ENCODE measurements around the gene ULK3. TPM values are rescaled to one million over a fixed set of nuclear protein-coding genes. Genes with fewer than 3 reads are reported as not detected.

Gene ULK3
- total RNA-seq, 1 experiment from 2014 or later = 48.4 TPM

GRCh38 chr15:74855857-74856256 is 12.9 kb upstream of the ULK3 start:
- intact Hi-C loops (cut with micrococcal nuclease) = no loop called here

More at GRCh38 chr15:74855857-74856256, 12.9 kb upstream of the ULK3 start:
- no peak overlapping the region for H3K27ac ChIP-seq (ENCODE audit: low read depth, low read length)
- no peaks in the 10 kb centered on the region for H3K9me2 ChIP-seq (ENCODE audit: insufficient read depth)
- H2AFZ ChIP-seq (ENCODE audit: low read depth, low read length, poor library complexity, severe bottlenecking) = no peak overlapping the region
- DNase-seq (ENCODE audit: low read depth, low spot score) = no peak
- CTCF ChIA-PET = interaction anchor here (0.7 kb wide), 2 partner anchors 22 to 85 kb away, joined by 3 to 5 read pairs; no protein-coding TSS in a partner anchor
- no peak overlapping the region for H3K4me2 ChIP-seq (ENCODE audit: low read length)
- no peaks in the 10 kb centered on the region for H4K20me1 ChIP-seq (ENCODE audit: insufficient read depth)
- no peaks in the 10 kb centered on the region for H3K9me3 ChIP-seq (ENCODE audit: control insufficient read depth in 1 of 2, insufficient read depth in 1 of 2, low read depth in 1 of 2, low read length in 2 of 2)
- no peak overlapping the region for H3K4me3 ChIP-seq (replicated peaks in 1 of 2; ENCODE audit: low read depth in 1 of 2, low read length in 2 of 2)
- TF ChIP-seq ELF1 (IDR thresholded peaks at IDR 0.05; ENCODE audit: borderline replicate concordance, low read depth) (no peak), FOSL1 (IDR thresholded peaks at IDR 0.05; ENCODE audit: low read depth) (no peak), ATF3 (IDR thresholded peaks at IDR 0.05) (no peak), EGR1 (IDR thresholded peaks at IDR 0.05; ENCODE audit: low read depth) (no peak), CBX3 (IDR thresholded peaks at IDR 0.05; ENCODE audit: low read depth) (no peak), POLR2AphosphoS5 (IDR thresholded peaks at IDR 0.05; ENCODE audit: low read depth, low read length) (no peak), SIN3A (IDR thresholded peaks at IDR 0.05; ENCODE audit: low read depth) (no peak), RAD21 (IDR thresholded peaks at IDR 0.05; ENCODE audit: low read depth) (no peak), ZFX (IDR thresholded peaks at IDR 0.05) (no peak), CTCF (IDR thresholded peaks at IDR 0.05 in 2 of 3, conservative IDR thresholded peaks at IDR 0.05 in 1 of 3; ENCODE audit: borderline replicate concordance in 1 of 3, insufficient read depth in 1 of 3, low read depth in 2 of 3, low read length in 2 of 3) (no peak), SRF (IDR thresholded peaks at IDR 0.05; ENCODE audit: low read depth) (no peak), YY1 (IDR thresholded peaks at IDR 0.05; ENCODE audit: extremely low read depth, insufficient replicate concordance, low read depth, low read length) (no peak), JUND (IDR thresholded peaks at IDR 0.05) (no peak), SP1 (IDR thresholded peaks at IDR 0.05; ENCODE audit: low read depth) (no peak), ZBTB33 (IDR thresholded peaks at IDR 0.05; ENCODE audit: extremely low read depth, insufficient replicate concordance, low read length) (no peak)
- BruUV-seq (replicated peaks) = no TSS peak
- H3K36me3 ChIP-seq (ENCODE audit: control insufficient read depth in 1 of 2, insufficient read depth in 2 of 2, low read length in 2 of 2) = peaks cover 11 to 20% of the 10 kb centered on the region in 2 experiments; a peak in 3 of 4 replicates
- no peaks in the 10 kb centered on the region for H3K27me3 ChIP-seq (ENCODE audit: insufficient read depth, low read length)
- RAD21 ChIA-PET (ENCODE audit: low non-redundant PET in 1 of 2, low total read pairs in 2 of 2, uncharacterized antibody in 2 of 2, unreplicated experiment in 2 of 2) = interaction anchor here in 1 of 2 experiments (0.7 kb wide), 1 partner anchor 95 kb away, joined by 3 read pairs; no protein-coding TSS in a partner anchor
- no peak overlapping the region for H3K9ac ChIP-seq (ENCODE audit: low read length)
- POLR2A ChIA-PET = interaction anchor here (0.7 to 1.1 kb wide), 2 partner anchors 10 to 12 kb away, joined by 3 read pairs; no protein-coding TSS in a partner anchor
- ATAC-seq = no peak
- H3K4me1 ChIP-seq (ENCODE audit: control insufficient read depth in 1 of 2, insufficient read depth in 2 of 2, low read length in 2 of 2) = peaks cover 0 to 32% of the 10 kb centered on the region in 2 experiments; a peak in 3 of 4 replicates
- peaks cover 14% of the 10 kb centered on the region for H3K79me2 ChIP-seq (ENCODE audit: insufficient read depth, low read length)
